Endothelial cell of umbilical vein (primary cell): ENCODE measurements around the gene DCAF7. TPM values are rescaled to one million over a fixed set of nuclear protein-coding genes. Genes with fewer than 3 reads are reported as not detected.

Experiments
- BruUV-seq: library from RNA; stranded (reverse); fragments of 400-500 nt; replicated peaks from 2 replicates; lab custom pipeline; 2021; lab: Mats Ljungman, UMichigan
- CTCF ChIA-PET: fragments of 300-600, 350-600 bp; sonication (Branson Sonifier 250); formaldehyde crosslinking; loops from one replicate; lab custom pipeline; 2021; ENCODE audit warnings: antibody characterized with exemption, inconsistent platforms; lab: Charles Lee
- POLR2A ChIA-PET: fragments of 300-600, 350-600 bp; sonication (Branson Sonifier 250); formaldehyde crosslinking; loops from one replicate; lab custom pipeline; 2021; ENCODE audit warnings: antibody characterized with exemption, inconsistent platforms; lab: Charles Lee
- DNase-seq: peaks from one replicate; pipeline ENCODE4 v3.0.0-alpha.2; 2011; ENCODE audit warnings: low read depth, low spot score
- FAIRE-seq: peaks from 2 replicates; lab custom pipeline; 2011; peaks lifted over from hg19 to GRCh38; lab: Jason Lieb, UNC
- H2AFZ ChIP-seq: 2 replicates; pipeline ENCODE4 v1.6.0; 2012; ENCODE audit warnings: low read depth, low read length, control low read depth, inconsistent platforms
- H3K27ac ChIP-seq: 2 replicates; pipeline ENCODE4 v1.5.1; 2011; ENCODE audit warnings: low read depth, mild to moderate bottlenecking, control low read depth, low read length, moderate library complexity; ENCODE audit not compliant: insufficient read depth
- H3K27me3 ChIP-seq, 2 experiments: 2 replicates each; pipeline versions ENCODE4 v1.6.0 to v1.6.1; 2011; ENCODE audit warnings: low read length in 2 of 2, mixed read lengths in 1 of 2; ENCODE audit not compliant: control insufficient read depth in 2 of 2, insufficient read depth in 2 of 2
- H3K36me3 ChIP-seq, 2 experiments: 2 replicates in 1 of 2; 3 replicates in 1 of 2; pipeline ENCODE4 v1.5.1; 2011; ENCODE audit warnings: low read length in 2 of 2, mild to moderate bottlenecking in 1 of 2, moderate library complexity in 1 of 2; ENCODE audit not compliant: control insufficient read depth in 2 of 2, insufficient read depth in 2 of 2; ENCODE audit errors: extremely low read depth in 1 of 2
- H3K4me1 ChIP-seq: 3 replicates; pipeline ENCODE4 v1.5.1; 2011; ENCODE audit warnings: mild to moderate bottlenecking, low read length; ENCODE audit not compliant: control insufficient read depth, insufficient read depth; ENCODE audit errors: extremely low read depth
- H3K4me2 ChIP-seq: 2 replicates; pipeline ENCODE4 v1.6.1; 2011; ENCODE audit warnings: low read length, control low read depth, mixed read lengths; ENCODE audit not compliant: insufficient read depth
- H3K4me3 ChIP-seq, 3 experiments: fragments of 200-600 bp in 1 of 3; sonication (generic), shearing (Covaris generic) in 1 of 3; replicated peaks in 1 of 3; 2 replicates each; pipeline ENCODE4 v1.5.1; 2011 to 2016; ENCODE audit warnings: control low read depth in 3 of 3, low read length in 3 of 3, mild to moderate bottlenecking in 2 of 3, inconsistent platforms in 1 of 3, low read depth in 1 of 3, moderate library complexity in 1 of 3; ENCODE audit not compliant: insufficient read depth in 1 of 3
- H3K79me2 ChIP-seq: 2 replicates; pipeline ENCODE4 v1.6.0; 2012; ENCODE audit warnings: low read length, inconsistent platforms; ENCODE audit not compliant: control insufficient read depth, insufficient read depth
- H3K9ac ChIP-seq: replicated peaks from 2 replicates; pipeline ENCODE3; 2011; ENCODE audit warnings: low read length, control low read depth; ENCODE audit not compliant: insufficient read depth; ENCODE audit errors: extremely low read depth
- H3K9me1 ChIP-seq: replicated peaks from 3 replicates; pipeline ENCODE4 v1.6.0; 2011; ENCODE audit warnings: mild to moderate bottlenecking, low read length; ENCODE audit not compliant: control insufficient read depth, insufficient read depth; ENCODE audit errors: extremely low read depth
- H3K9me3 ChIP-seq: replicated peaks from 2 replicates; pipeline ENCODE4 v1.5.1; 2012; ENCODE audit warnings: low read length, inconsistent platforms; ENCODE audit not compliant: control insufficient read depth, insufficient read depth
- H4K20me1 ChIP-seq: replicated peaks from 2 replicates; pipeline ENCODE3; 2011; ENCODE audit warnings: mild to moderate bottlenecking, low read length; ENCODE audit not compliant: control insufficient read depth, insufficient read depth; ENCODE audit errors: extremely low read depth
- EZH2 ChIP-seq: IDR thresholded peaks from 2 replicates; pipeline ENCODE4 v1.6.1; 2012; ENCODE audit warnings: borderline replicate concordance, low read depth, mild to moderate bottlenecking, moderate library complexity, low read length, inconsistent platforms; ENCODE audit not compliant: severe bottlenecking
- FOS ChIP-seq: IDR thresholded peaks from 2 replicates; pipeline ENCODE4 v1.6.1; 2011; ENCODE audit warnings: mild to moderate bottlenecking, low read length, moderate library complexity, borderline replicate concordance; ENCODE audit not compliant: insufficient read depth
- GATA2 ChIP-seq: IDR thresholded peaks from 2 replicates; pipeline ENCODE4 v1.7.0; 2011; ENCODE audit warnings: low read depth, mild to moderate bottlenecking, moderate library complexity, mixed read lengths, low read length; ENCODE audit not compliant: insufficient read length, insufficient read depth
- JUN ChIP-seq: IDR thresholded peaks from 2 replicates; pipeline ENCODE4 v1.6.1; 2011; ENCODE audit warnings: borderline replicate concordance, low read depth; ENCODE audit not compliant: insufficient read length, insufficient read depth
- MYC ChIP-seq: IDR thresholded peaks from one replicate; pipeline ENCODE4 v1.6.1; 2011; ENCODE audit warnings: mild to moderate bottlenecking, low read depth, low read length
- POLR2A ChIP-seq: IDR thresholded peaks from 2 replicates; pipeline ENCODE4 v1.6.1; 2012; ENCODE audit warnings: low read depth, mild to moderate bottlenecking, control low read depth, low read length
- POLR2AphosphoS5 ChIP-seq: IDR thresholded peaks from 2 replicates; pipeline ENCODE4 v1.6.1; 2012; ENCODE audit warnings: low read depth, mild to moderate bottlenecking, control low read depth, low read length, moderate library complexity; ENCODE audit not compliant: insufficient read depth
- dilution Hi-C: fragments of 300-500 bp; cut with MboI; formaldehyde crosslinking; loops from one replicate; pipeline ENCODE4 v1.15.0; 2019; ENCODE audit warnings: low sequenced_read_pairs; ENCODE audit not compliant: extremely low pct_ligation_motif_present
- intact Hi-C: fragments of 100-400 bp; cut with micrococcal nuclease; formaldehyde crosslinking; loops from one replicate; pipeline ENCODE4 v1.10.0; 2022
- polyA plus RNA-seq, 4 experiments: library from polyadenylated mRNA; depleted of rRNA in 3 of 4; stranded (reverse) in 3 of 4; unstranded in 1 of 4; fragments of >200 nt; gene quantifications; 2 replicates each; pipeline versions ENCODE4 v1.2.1 to v1.2.3, GENCODE V29; 2011 to 2012; ENCODE audit warnings: missing spikeins in 1 of 4
- total RNA-seq: library from RNA; stranded (reverse); gene quantifications from 2 replicates; pipeline ENCODE4 v1.2.3, GENCODE V29; 2021
- TF ChIP-seq, protein P1 (sequence below), 2 donors: IDR thresholded peaks; 1 replicate in 1 of 2; 2 replicates in 1 of 2; pipeline ENCODE4 v1.5.1; 2011; ENCODE audit warnings: low read length in 2 of 2, mild to moderate bottlenecking in 2 of 2, moderate library complexity in 2 of 2, control low read depth in 1 of 2, inconsistent platforms in 1 of 2, low read depth in 1 of 2; ENCODE audit not compliant: insufficient read depth in 1 of 2; ENCODE audit errors: extremely low read depth in 1 of 2
- TF ChIP-seq, protein P2 (sequence below): IDR thresholded peaks from 2 replicates; pipeline ENCODE4 v1.6.1; 2011; ENCODE audit not compliant: insufficient read depth, insufficient read length

Gene DCAF7
- total and polyA plus RNA-seq, 2 donors (not counting 3 experiments of a cell fraction or from before 2014, with no cell fraction given) = 82.8 to 100 TPM

DNA sequence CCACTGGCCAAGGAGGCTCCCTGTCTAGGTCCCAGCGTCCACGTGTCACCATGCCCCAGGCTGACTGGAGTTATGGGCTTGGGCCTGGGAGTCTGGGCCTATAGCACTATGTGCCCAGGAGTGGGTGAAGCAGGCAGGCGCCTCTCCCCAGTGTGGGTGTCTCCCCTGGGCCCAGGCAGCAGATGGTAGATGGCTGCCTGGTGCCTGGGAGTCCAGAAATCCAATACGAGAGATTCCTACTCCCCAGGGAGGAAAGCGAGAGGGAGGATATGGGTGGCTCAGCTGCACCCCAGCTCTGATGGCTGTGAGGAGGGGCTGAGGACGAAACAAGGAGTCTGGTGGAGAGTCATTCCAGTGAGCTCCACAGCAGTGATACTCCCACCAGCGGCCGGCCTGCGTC, 22.1 kb upstream of the DCAF7 start:
- dilution Hi-C loops (no loop called here), intact Hi-C loops (no loop called here)
- Histone ChIP-seq H3K79me2 (no peaks in the 10 kb centered on the region), H3K27me3 (peaks cover 0 to 4% of the 10 kb centered on the region in 2 experiments), H3K9me3 (no peaks in the 10 kb centered on the region), H3K27ac (no peak overlapping the region), H3K9me1 (no peaks in the 10 kb centered on the region), H4K20me1 (no peaks in the 10 kb centered on the region), H3K4me2 (no peak overlapping the region), H3K36me3 (no peaks in the 10 kb centered on the region), H3K9ac (no peak overlapping the region), H2AFZ (no peak overlapping the region), H3K4me1 (peaks cover 4% of the 10 kb centered on the region), H3K4me3 (no peak overlapping the region)
- POLR2A ChIA-PET = interaction anchor here (0.6 kb wide), 2 partner anchors 54 to 282 kb away, joined by 3 to 11 read pairs; no protein-coding TSS in a partner anchor
- TF ChIP-seq POLR2A = no peak
- TF ChIP-seq JUN = no peak
- TF ChIP-seq, protein P1, sequence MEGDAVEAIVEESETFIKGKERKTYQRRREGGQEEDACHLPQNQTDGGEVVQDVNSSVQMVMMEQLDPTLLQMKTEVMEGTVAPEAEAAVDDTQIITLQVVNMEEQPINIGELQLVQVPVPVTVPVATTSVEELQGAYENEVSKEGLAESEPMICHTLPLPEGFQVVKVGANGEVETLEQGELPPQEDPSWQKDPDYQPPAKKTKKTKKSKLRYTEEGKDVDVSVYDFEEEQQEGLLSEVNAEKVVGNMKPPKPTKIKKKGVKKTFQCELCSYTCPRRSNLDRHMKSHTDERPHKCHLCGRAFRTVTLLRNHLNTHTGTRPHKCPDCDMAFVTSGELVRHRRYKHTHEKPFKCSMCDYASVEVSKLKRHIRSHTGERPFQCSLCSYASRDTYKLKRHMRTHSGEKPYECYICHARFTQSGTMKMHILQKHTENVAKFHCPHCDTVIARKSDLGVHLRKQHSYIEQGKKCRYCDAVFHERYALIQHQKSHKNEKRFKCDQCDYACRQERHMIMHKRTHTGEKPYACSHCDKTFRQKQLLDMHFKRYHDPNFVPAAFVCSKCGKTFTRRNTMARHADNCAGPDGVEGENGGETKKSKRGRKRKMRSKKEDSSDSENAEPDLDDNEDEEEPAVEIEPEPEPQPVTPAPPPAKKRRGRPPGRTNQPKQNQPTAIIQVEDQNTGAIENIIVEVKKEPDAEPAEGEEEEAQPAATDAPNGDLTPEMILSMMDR (IDR thresholded peaks at IDR 0.05; ENCODE audit: extremely low read depth in 1 of 2, insufficient read depth in 1 of 2, low read depth in 1 of 2, low read length in 2 of 2) = no peak
- TF ChIP-seq EZH2 = no peak
- no peak for TF ChIP-seq FOS
- TF ChIP-seq GATA2 = no peak
- TF ChIP-seq, protein P2, sequence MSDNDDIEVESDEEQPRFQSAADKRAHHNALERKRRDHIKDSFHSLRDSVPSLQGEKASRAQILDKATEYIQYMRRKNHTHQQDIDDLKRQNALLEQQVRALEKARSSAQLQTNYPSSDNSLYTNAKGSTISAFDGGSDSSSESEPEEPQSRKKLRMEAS = no peak
- TF ChIP-seq POLR2AphosphoS5 = no peak
- TF ChIP-seq MYC = no peak
- BruUV-seq = no TSS peak
- FAIRE-seq (no peak), DNase-seq (no peak)
- CTCF ChIA-PET = no interaction called here
